HTERT RPE-1 (cell line): ENCODE results near the gene NDUFC2.
"Not testable (repeated sequence)": the region's sequence is repeated elsewhere in the genome, so short reads cannot be mapped to it uniquely, and the experiment has no call there.

Source experiments
- in situ Hi-C: fragments of 300-500 bp; cut with MboI; formaldehyde crosslinking; loops from 4 replicates; pipeline ENCODE4 v1.14.3; 2020; ENCODE audit warnings: low sequenced_read_pairs

The NDUFC2 gene

GRCh38 chr11:78056093-78056492, 23.6 kb downstream of the NDUFC2 start:
- in situ Hi-C loops: no loop called here

GRCh38 chr11:78054971-78055370, 24.7 kb downstream of the NDUFC2 start:
- in situ Hi-C loops: no loop called here

GRCh38 chr11:78050964-78051831, 28.5 kb downstream of the NDUFC2 start:
- in situ Hi-C loops: no loop called here

GRCh38 chr11:78049348-78049747, 30.3 kb downstream of the NDUFC2 start:
- in situ Hi-C loops: no loop called here

GRCh38 chr11:78048561-78048960, 31.1 kb downstream of the NDUFC2 start:
- in situ Hi-C loops: no loop called here

GRCh38 chr11:78046486-78046854, 33.2 kb downstream of the NDUFC2 start:
- in situ Hi-C loops: no loop called here

- in situ Hi-C loops: no loop called here
These were observed 33.7 kb downstream of the NDUFC2 start for GRCh38 chr11:78045851-78046485.

GRCh38 chr11:78044706-78045105, 35.0 kb downstream of the NDUFC2 start:
- in situ Hi-C loops: no loop called here

GRCh38 chr11:78041843-78042440, 37.7 kb downstream of the NDUFC2 start:
- in situ Hi-C loops: no loop called here

GRCh38 chr11:78041380-78041719, 38.3 kb downstream of the NDUFC2 start:
- in situ Hi-C loops: not testable (repeated sequence)

GRCh38 chr11:78040691-78041379, 38.8 kb downstream of the NDUFC2 start:
- in situ Hi-C loops: no loop called here

- in situ Hi-C loops: no loop called here
These were observed 39.6 kb downstream of the NDUFC2 start for GRCh38 chr11:78039919-78040671.

- in situ Hi-C loops: no loop called here
These were observed 40.2 kb downstream of the NDUFC2 start for GRCh38 chr11:78039391-78039918.

- in situ Hi-C loops: no loop called here
These were observed 40.9 kb downstream of the NDUFC2 start for GRCh38 chr11:78038697-78039313.

GRCh38 chr11:78037825-78038620, 41.6 kb downstream of the NDUFC2 start:
- in situ Hi-C loops: no loop called here

- in situ Hi-C loops: no loop called here
These were observed 42.6 kb downstream of the NDUFC2 start for GRCh38 chr11:78037056-78037455.

- in situ Hi-C loops: no loop called here
These were observed 43.3 kb downstream of the NDUFC2 start for GRCh38 chr11:78036313-78036712.

- in situ Hi-C loops: no loop called here
These were observed 45.0 kb downstream of the NDUFC2 start for GRCh38 chr11:78034623-78035022.

- in situ Hi-C loops: no loop called here
These were observed 46.6 kb downstream of the NDUFC2 start for GRCh38 chr11:78033040-78033439.
